ENCODE data around the gene FYCO1. TPM values are rescaled to one million over a fixed set of nuclear protein-coding genes. Genes with fewer than 3 reads are reported as not detected.
A peak's percentile ranks its signal among the peaks of the same experiment; 100 is the strongest.

The FYCO1 gene
- total and polyA plus RNA-seq, 10 donors: 5.2 to 40.1 (median 30.5) TPM

- intact Hi-C loops (cut with DNase I; ENCODE audit: low total_unique reads): no loop called here
Observed at GRCh38 chr3:45955706-45956105, 39.9 kb downstream of the FYCO1 start.

GRCh38 chr3:45955017-45955647 is 40.5 kb downstream of the FYCO1 start:
- TF ChIP-seq POLR2AphosphoS5 (IDR thresholded peaks at IDR 0.05) (no peak), POLR2A (IDR thresholded peaks at IDR 0.05) (no peak)
- TF ChIP-seq, protein P1, sequence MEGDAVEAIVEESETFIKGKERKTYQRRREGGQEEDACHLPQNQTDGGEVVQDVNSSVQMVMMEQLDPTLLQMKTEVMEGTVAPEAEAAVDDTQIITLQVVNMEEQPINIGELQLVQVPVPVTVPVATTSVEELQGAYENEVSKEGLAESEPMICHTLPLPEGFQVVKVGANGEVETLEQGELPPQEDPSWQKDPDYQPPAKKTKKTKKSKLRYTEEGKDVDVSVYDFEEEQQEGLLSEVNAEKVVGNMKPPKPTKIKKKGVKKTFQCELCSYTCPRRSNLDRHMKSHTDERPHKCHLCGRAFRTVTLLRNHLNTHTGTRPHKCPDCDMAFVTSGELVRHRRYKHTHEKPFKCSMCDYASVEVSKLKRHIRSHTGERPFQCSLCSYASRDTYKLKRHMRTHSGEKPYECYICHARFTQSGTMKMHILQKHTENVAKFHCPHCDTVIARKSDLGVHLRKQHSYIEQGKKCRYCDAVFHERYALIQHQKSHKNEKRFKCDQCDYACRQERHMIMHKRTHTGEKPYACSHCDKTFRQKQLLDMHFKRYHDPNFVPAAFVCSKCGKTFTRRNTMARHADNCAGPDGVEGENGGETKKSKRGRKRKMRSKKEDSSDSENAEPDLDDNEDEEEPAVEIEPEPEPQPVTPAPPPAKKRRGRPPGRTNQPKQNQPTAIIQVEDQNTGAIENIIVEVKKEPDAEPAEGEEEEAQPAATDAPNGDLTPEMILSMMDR (IDR thresholded peaks at IDR 0.05 in 8 of 11, conservative IDR thresholded peaks at IDR 0.05 in 3 of 11): no peak
- no peaks in the 10 kb centered on the region for H3K9me3 ChIP-seq
- H3K4me1 ChIP-seq: peaks cover 0 to 77% (median 17%) of the 10 kb centered on the region in 6 donors
- H3K27me3 ChIP-seq (replicated peaks in 1 of 7): no peaks in the 10 kb centered on the region
- H3K36me3 ChIP-seq: peaks cover 0 to 100% (median 95%) of the 10 kb centered on the region in 6 donors
- intact Hi-C loops (cut with DNase I; ENCODE audit: low total_unique reads): no loop called here
- peak overlapping the region in 4 of 8 donors; percentile 23 to 55 (median 30) for H3K27ac ChIP-seq
- H3K4me3 ChIP-seq: no peak overlapping the region
- DNase-seq: no peak
- 64 to 76% (median 69%) methylated on average over 11 of the region's 11 CpGs for WGBS, 5 donors

More at GRCh38 chr3:45955706-45956105, 39.9 kb downstream of the FYCO1 start:
- 83 to 95% (median 90%) methylated on average over 4 of the region's 4 CpGs for WGBS, 5 donors
- no peak for DNase-seq
- TF ChIP-seq POLR2AphosphoS5 (IDR thresholded peaks at IDR 0.05) (no peak), POLR2A (IDR thresholded peaks at IDR 0.05) (no peak)
- TF ChIP-seq, protein P1 (IDR thresholded peaks at IDR 0.05 in 8 of 11, conservative IDR thresholded peaks at IDR 0.05 in 3 of 11): no peak
- H3K4me3 ChIP-seq: no peak overlapping the region
- H3K27ac ChIP-seq: peak overlapping the region in 4 of 8 donors; percentile 23 to 55 (median 30)
- peaks cover 0 to 100% (median 98%) of the 10 kb centered on the region in 6 donors for H3K36me3 ChIP-seq
- no peaks in the 10 kb centered on the region for H3K27me3 ChIP-seq (replicated peaks in 1 of 7)
- no peaks in the 10 kb centered on the region for H3K9me3 ChIP-seq
- H3K4me1 ChIP-seq: peaks cover 0 to 75% (median 16%) of the 10 kb centered on the region in 6 donors

- DNase-seq: no peak
- TF ChIP-seq, protein P1 (IDR thresholded peaks at IDR 0.05 in 8 of 11, conservative IDR thresholded peaks at IDR 0.05 in 3 of 11): no peak
- TF ChIP-seq POLR2AphosphoS5 (IDR thresholded peaks at IDR 0.05) (no peak), POLR2A (IDR thresholded peaks at IDR 0.05) (no peak)
- Histone ChIP-seq H3K4me1 (peaks cover 0 to 79% (median 18%) of the 10 kb centered on the region in 6 donors), H3K4me3 (no peak overlapping the region), H3K27me3 (replicated peaks in 1 of 7) (no peaks in the 10 kb centered on the region), H3K27ac (peak overlapping the region in 2 of 8 donors; percentile 10 to 26), H3K9me3 (no peaks in the 10 kb centered on the region), H3K36me3 (peaks cover 0 to 100% (median 96%) of the 10 kb centered on the region in 6 donors)
- intact Hi-C loops (cut with DNase I; ENCODE audit: low total_unique reads): no loop called here
- 95 to 100% (median 97%) methylated on average over 3 of the region's 3 CpGs for WGBS, 5 donors
Observed at GRCh38 chr3:45954306-45954705, 41.3 kb downstream of the FYCO1 start.

GRCh38 chr3:45953536-45953935 is 42.1 kb downstream of the FYCO1 start:
- no peak for DNase-seq
- peaks cover 0 to 100% (median 96%) of the 10 kb centered on the region in 6 donors for H3K36me3 ChIP-seq
- 74 to 92% (median 81%) methylated on average over 4 of the region's 4 CpGs for WGBS, 5 donors

More at GRCh38 chr3:45953536-45953935, 42.1 kb downstream of the FYCO1 start:
- H3K27me3 ChIP-seq (replicated peaks in 1 of 7): no peaks in the 10 kb centered on the region
- peaks cover 0 to 74% (median 13%) of the 10 kb centered on the region in 6 donors for H3K4me1 ChIP-seq
- no peaks in the 10 kb centered on the region for H3K9me3 ChIP-seq
- TF ChIP-seq POLR2A (IDR thresholded peaks at IDR 0.05): no peak
- TF ChIP-seq, protein P1 (IDR thresholded peaks at IDR 0.05 in 8 of 11, conservative IDR thresholded peaks at IDR 0.05 in 3 of 11): no peak
- TF ChIP-seq POLR2AphosphoS5 (IDR thresholded peaks at IDR 0.05): no peak
- peak overlapping the region in 2 of 8 donors; percentile 7 to 89 for H3K27ac ChIP-seq
- intact Hi-C loops (cut with DNase I; ENCODE audit: low total_unique reads): no loop called here
- no peak overlapping the region for H3K4me3 ChIP-seq
